Renal cortical epithelial cell (primary cell): ENCODE results near the gene WDR18. TPM values are rescaled to one million over a fixed set of nuclear protein-coding genes. Genes with fewer than 3 reads are reported as not detected.

Experiments used
- DNase-seq: peaks from one replicate; pipeline ENCODE4 v3.0.0-alpha.2; 2011; ENCODE audit warnings: low read depth
- total RNA-seq: library from RNA; depleted of rRNA; stranded (reverse); fragments of >200 nt; gene quantifications from 2 replicates; pipeline ENCODE4 v1.2.3, GENCODE V29; 2014

Gene WDR18
- total RNA-seq, 1 donor from 2014 or later: 31.1 TPM

GRCh38 chr19:1041835-1042685 is 57.9 kb downstream of the WDR18 start:
- no peak for DNase-seq

GRCh38 chr19:1042689-1043511 is 58.8 kb downstream of the WDR18 start:
- no peak for DNase-seq

Other genes with a start within 250 kb of the WDR18 start
- 6.2 and 48.4 TPM in 2 replicates for gene MISP, start 233.2 kb upstream of the WDR18 start, total RNA-seq
- gene PTBP1, start 186.9 kb upstream of the WDR18 start, total RNA-seq: 67.7 and 134 TPM in 2 replicates
- 0.50 and 0.87 TPM in 2 replicates for gene PLPPR3, start 162.4 kb upstream of the WDR18 start, total RNA-seq
- gene AZU1, start 156.5 kb upstream of the WDR18 start, total RNA-seq: not detected in 2 replicates
- gene PRTN3, start 143.3 kb upstream of the WDR18 start, total RNA-seq: not detected in 2 replicates
- gene ELANE, start 132.0 kb upstream of the WDR18 start, total RNA-seq: not detected in 2 replicates
- gene CFD, start 124.7 kb upstream of the WDR18 start, total RNA-seq: 2.1 and 3.1 TPM in 2 replicates
- gene MED16, start 91.2 kb upstream of the WDR18 start, total RNA-seq: 22.6 and 55.4 TPM in 2 replicates
- not detected in 2 replicates for gene RNU6-9, start 90.9 kb upstream of the WDR18 start, total RNA-seq
- gene R3HDM4, start 71.1 kb upstream of the WDR18 start, total RNA-seq: 36.6 and 38.3 TPM in 2 replicates
- gene KISS1R, start 67.0 kb upstream of the WDR18 start, total RNA-seq: not detected in 2 replicates
- 9.5 and 18.8 TPM in 2 replicates for gene ARID3A, start 58.3 kb upstream of the WDR18 start, total RNA-seq
- gene GRIN3B, start 16.1 kb downstream of the WDR18 start, total RNA-seq: 2.4 and 3.6 TPM in 2 replicates
- 63.4 and 114 TPM in 2 replicates for gene TMEM259, start 36.8 kb downstream of the WDR18 start, total RNA-seq
- not detected in 2 replicates for gene RNU6-2, start 37.2 kb downstream of the WDR18 start, total RNA-seq
- gene CNN2, start 42.3 kb downstream of the WDR18 start, total RNA-seq: 312 and 501 TPM in 2 replicates
- gene ABCA7, start 55.8 kb downstream of the WDR18 start, total RNA-seq: 15.6 and 24.6 TPM in 2 replicates
- 8.3 and 13.4 TPM in 2 replicates for gene ARHGAP45, start 82.8 kb downstream of the WDR18 start, total RNA-seq
- gene POLR2E, start 111.0 kb downstream of the WDR18 start, total RNA-seq: 101 and 168 TPM in 2 replicates
- gene GPX4, start 119.6 kb downstream of the WDR18 start, total RNA-seq: 205 and 337 TPM in 2 replicates
- gene SBNO2, start 189.9 kb downstream of the WDR18 start, total RNA-seq: 40.5 and 113 TPM in 2 replicates
- gene STK11, start 221.4 kb downstream of the WDR18 start, total RNA-seq: 113 and 140 TPM in 2 replicates